Upper lobe of left lung (tissue), 4 donors: ENCODE measurements around the gene UBAP2.

Source experiments
- CTCF ChIP-seq, 6 experiments: fragments of 450-650 bp in 4 of 6; fragments of 200-600 bp in 2 of 6; sonication (generic) in 2 of 6; IDR thresholded peaks; one replicate each; pipeline ENCODE4 v1.5.1; 2016 to 2019; ENCODE audit warnings: antibody characterized with exemption in 6 of 6
- EP300 ChIP-seq, 4 donors: sonication (generic); formaldehyde crosslinking; IDR thresholded peaks; one replicate each; pipeline ENCODE4 v1.5.1; 2017; ENCODE audit warnings: antibody characterized with exemption in 4 of 4, control low read depth in 2 of 4
- POLR2A ChIP-seq, 4 donors: fragments of 450-650 bp; IDR thresholded peaks; one replicate each; pipeline ENCODE4 v1.5.1; 2016 to 2017; ENCODE audit warnings: antibody characterized with exemption in 4 of 4, mild to moderate bottlenecking in 2 of 4

- TF ChIP-seq CTCF (IDR thresholded peaks at IDR 0.05) (no peak), EP300 (IDR thresholded peaks at IDR 0.05) (no peak), POLR2A (IDR thresholded peaks at IDR 0.05) (no peak)
Measured at GRCh38 chr9:33939924-33940874, 108.5 kb downstream of the UBAP2 start.
